GM19463 (cell line): ENCODE data around the gene SIL1.
"Not testable (repeated sequence)": the region's sequence is repeated elsewhere in the genome, so short reads cannot be mapped to it uniquely, and the experiment has no call there.

ENCODE experiments used
- ATAC-seq: cut with Tn5 transposase; IDR thresholded peaks from one replicate; pipeline ENCODE4 v1.9.1; 2021; ENCODE audit warnings: mild to moderate bottlenecking, moderate library complexity; ENCODE audit not compliant: unreplicated experiment

Gene SIL1

DNA sequence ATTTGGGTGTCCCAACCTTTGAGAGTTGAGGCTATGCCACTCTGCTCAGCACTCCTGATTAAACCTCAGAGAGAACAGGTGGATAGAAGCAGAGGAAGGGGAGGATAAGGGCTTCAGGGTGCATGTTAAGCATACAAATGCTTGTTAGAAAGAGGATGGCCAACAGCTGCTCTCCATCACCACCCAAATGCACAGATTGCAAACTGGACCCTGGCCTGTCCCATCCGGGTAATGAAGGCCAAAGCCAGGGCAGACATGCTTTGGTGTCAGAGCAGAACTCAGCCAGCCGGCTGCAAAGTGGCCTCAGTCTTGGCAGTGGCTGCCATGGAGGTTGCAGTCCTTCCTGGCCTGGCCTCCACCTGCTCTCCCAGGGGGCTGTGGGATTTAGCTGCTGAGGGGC is 84.3 kb downstream of the SIL1 start:
- no peak for ATAC-seq

DNA sequence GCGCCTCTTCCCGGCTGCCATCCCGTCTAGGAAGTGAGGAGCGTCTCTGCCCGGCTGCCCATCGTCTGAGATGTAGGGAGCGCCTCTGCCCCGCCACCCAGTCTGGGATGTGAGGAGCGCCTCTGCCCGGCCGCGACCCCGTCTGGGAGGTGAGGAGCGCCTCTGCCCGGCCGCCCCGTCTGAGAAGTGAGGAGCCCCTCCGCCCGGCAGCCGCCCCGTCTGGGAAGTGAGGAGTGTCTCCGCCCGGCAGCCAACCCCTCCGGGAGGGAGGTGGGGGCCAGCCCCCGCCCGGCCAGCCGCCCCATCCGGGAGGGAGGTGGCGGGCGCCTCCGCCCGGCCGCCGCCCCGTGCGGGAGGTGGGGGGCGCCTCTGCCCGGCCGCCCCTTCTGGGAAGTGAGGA is 85.8 kb downstream of the SIL1 start:
- ATAC-seq, result not testable (repeated sequence)

DNA sequence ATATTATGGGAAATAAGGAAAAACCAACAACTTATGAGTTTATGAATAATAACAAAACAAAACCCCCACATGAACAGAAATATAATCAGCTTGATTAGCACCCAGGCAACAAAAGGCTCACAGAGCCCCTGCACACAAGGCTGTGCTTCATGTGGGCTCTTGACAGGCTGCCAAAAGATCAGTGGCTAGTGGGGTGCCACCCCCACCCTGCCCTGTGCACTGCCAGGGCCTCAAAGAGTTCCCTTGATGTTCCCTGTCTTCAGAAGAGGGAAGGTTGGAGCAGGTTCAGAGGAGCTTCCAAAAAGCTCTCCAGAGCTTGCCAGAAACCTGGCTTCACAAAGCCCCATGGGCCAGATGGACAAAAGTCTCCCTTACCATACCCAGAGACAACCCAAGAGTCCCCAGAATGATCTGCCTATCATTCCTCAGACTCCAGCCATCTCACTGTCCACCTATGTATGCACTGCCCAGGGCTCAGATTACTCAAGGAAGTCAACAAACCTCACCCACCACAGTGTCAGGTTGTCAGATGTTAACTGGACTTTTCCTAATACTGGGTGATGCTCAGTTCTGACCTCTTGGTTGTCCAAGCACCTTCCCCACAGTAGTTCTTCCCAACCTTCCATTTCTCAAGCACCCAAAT is 87.5 kb downstream of the SIL1 start:
- ATAC-seq, result no peak

DNA sequence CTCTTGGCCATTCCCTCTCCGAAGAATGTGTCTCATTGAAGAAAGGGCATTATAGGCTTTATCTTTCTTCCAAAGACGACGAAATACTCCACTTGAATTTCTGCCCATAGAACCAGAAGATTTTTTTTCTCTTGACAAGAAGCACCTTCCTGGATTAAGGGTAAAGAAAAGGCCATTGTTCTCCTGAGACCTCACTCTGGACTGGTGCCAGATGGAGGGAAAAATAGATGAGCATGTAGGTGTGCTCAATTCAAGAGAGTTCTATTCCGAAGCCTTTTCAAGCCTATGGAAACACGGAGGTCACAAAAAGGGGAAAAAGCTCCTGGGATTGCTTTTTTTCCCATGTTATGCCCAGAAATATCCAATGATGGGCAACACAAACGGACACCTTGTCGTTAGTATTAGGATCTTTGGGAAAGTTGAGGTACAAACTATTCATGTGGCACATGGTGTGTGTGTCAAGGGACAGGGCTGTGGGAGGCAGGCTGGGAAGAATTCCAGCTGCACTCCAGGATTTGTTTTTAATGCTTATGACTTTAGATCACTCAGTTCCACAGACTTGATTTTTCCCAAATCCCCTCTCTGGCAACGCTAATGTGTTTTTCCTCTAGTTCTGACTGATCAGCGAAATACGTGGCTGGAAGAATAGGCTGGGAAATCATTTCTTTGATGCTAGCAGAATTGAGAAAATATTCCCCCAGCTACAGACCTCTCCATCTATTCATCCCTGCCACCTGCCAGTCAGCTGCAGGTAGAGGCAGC is 89.9 kb downstream of the SIL1 start:
- ATAC-seq, result no peak

DNA sequence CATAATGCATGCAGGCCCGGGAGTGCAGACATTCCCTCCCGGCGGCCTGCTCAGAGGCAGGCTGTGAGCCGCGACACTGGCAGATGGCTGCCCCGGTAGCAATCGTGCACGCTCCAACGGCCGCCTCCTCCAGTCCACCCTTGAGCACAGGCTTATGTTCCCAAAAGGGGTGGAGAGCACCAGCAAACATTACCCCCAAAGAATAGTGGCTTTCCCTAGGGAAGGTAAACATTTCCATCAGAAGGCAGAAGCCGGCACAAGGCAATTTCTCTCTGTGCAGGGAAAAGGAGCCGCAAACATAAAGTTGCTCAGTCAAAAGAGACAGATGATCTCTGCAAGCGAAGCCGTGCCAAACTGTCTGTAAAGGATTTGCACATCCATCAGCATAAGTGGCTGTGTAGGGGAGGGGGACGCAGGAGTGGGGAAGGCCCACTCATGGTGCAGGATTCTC is 92.5 kb downstream of the SIL1 start:
- no peak for ATAC-seq

DNA sequence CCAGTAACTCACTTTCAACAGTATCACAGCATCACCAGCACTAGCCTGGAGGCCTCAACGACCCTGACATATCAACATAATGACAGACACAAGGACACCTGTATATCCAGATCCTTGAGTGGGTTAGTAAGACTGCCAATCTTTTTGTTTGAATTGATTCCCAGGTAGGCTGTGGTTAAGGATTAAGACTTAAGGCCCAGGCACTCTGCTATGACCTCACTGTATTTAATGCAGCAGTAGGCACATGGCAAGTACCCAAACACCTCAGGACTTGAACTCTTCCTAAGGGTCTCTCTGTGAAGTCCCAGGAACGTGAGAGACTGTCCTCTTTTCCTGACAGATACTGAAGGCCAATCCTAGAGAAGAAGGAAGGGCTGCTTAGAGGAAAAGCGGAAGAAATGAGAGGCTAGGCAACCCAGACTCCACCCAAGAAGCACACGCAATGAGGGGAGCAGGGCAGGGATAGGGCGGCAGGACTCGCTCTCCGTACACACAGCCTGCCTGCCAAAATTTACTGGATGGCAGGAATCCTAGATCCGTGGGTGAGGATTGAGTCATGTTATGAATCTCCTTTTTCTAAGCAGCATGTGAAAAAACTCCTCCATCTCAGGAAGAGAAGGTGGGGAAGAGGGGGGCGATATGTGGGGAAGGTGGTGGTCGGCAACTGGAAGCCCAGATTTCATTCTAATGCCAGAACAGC is 93.4 kb downstream of the SIL1 start:
- ATAC-seq, result no peak

DNA sequence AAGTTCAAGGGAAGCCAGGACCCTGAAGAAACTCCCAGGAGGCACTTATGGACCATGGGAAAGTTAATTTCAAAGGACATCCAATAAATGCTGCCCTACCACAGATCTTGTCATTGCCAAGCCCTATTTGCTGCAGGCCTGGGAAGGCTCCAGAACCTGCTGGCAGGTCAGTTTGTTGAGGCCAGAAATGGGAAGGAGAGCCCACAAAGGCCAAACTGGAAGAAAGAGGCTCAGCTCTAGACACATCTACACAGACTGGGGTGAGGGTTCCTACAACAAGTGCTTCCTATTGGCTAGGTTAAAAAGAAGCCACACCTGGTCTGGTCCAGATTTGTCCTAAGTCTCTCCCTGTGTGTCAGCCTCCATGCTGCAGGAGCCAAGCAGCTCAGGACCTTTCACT is 94.4 kb downstream of the SIL1 start:
- no peak for ATAC-seq

DNA sequence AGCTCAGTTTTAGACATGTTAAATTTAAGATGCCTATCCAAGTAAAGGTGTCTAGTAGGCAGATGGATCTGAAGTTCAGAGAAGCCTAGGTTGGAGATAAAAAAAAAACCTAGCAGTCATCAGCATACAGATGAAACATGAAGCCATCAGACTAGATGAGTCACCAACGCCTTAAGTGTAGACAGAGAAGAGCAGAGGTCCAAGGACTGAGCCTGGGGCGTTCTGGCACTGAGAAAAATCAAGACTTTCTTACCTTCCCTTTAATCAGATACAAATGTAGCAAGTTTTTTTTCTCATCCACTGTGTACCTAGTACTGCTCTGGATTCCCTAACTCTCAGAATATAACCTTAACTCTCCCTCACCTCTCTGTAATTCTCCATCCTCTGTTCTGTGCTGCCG is 97.3 kb downstream of the SIL1 start:
- no peak for ATAC-seq

DNA sequence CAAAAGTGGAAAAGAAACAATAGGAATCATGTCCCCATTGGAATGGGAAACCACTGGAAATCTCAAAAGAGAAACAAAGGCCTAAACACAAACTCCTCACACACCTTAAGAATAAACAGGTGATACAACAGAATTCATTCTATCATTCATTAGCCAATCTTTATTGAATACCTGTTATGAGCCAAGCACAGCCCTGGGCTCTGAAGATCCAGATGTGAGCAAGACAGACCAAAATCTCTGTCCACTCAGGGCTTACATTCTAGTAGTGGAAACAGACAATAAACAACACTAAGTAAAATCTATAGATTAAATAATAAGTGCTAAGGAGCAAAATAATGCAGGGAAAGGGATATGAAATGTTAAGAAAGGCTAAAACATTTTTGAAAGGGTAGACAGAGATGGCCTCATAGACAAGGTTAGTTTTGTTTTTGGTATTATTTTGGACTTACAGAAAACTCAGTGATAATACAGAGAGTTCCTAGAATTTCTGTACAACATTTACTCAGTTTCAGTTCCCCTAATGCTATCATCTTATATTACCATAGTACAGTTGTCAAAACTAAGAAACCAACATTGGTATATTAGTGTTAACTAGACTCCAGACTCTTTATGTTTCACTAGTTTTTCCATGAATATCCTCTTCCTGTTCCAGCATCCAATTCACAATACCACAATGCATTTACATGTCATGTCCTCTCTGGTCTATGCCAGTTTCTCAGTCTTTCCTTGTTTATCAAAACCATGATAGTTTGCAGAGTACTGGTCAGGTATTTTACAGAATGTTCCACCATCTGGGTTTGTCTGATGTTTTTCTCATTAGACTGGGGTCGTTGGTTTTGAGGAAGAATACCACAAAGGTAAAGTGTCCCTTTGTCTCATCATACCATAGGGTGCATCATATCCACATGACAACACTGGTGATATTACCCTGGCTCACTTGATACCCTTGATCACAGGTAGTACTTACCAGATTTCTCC is 103.7 kb downstream of the SIL1 start:
- peak; percentile 85 for ATAC-seq

DNA sequence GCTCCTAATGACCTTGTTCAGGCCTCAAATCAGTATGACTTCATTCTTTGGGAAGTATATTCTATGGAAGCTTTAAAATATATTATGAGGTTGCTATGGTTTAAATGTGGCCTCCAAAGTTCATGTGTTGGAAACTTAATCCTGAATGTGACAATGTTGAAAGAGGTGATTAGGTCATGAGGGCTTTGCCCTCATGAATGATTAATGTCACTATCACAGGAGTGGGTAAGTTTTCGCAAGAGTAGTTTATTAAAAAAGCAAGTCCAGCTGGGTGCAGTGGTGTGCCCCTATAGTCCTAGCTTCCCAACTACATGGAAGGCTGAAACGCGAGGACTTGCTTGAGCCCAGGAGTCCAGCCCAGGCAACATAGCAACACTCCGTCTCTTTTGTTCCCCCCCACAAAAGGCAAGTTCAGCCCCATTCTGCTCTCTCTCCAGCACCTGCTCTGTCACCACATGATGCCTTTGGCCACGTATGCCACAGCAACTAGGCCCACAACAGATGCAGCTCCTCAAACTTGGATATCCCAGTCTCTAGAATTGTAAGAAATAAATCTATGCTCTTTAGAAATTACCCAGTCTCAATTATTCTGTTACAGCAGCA is 105.3 kb downstream of the SIL1 start:
- no peak for ATAC-seq

DNA sequence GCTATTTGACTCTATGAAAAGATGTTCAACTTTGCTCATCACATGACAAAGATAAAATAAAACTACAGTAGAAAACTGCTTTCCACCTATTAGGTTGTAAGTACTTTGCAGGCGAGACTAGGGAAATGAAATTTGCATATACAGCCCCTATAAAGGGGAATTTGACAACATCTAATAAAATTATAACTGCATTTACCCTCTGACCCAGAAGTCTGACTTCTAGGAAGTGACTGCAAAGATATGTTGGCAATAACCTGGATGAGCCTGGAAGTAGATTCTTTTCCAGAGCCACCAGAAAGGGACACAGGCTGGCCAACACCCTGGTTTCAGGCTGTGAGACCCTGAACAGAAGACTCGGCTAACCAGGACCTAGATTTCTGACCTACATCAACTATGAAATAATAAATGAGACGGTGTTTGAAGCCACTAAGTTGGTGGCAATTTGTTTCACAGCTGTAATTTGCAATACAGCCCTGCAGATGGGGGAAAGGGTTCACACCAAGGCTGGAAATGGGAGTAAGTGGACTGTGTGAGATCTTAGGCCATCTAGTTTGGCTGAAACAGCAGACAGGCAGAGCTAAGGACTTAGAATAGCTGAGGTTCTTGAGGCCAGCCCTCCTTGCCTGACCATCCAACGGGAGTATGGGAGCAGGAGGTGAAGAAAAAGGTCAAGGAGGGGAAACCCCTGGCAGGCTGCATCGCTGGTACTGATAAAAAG is 106.6 kb downstream of the SIL1 start:
- no peak for ATAC-seq

DNA sequence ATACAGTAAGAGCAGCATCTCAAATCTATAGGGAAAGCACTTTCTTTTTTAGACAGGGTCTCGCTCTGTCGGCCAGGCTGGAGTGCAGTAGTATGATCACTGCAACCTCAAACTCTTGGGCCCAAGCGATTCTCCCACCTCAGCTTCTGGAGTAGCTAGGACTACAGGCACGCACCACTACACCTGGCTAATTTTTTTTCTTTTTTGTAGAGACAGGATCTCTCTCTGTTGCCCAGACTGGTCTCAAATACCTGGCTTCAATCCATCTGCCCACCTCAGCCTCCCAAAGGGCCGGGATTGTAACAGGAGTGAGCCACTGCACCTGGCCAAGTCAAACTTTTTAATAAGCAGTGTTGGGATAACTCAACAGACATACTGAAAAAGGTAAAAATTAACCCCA is 107.6 kb downstream of the SIL1 start:
- ATAC-seq, result no peak

DNA sequence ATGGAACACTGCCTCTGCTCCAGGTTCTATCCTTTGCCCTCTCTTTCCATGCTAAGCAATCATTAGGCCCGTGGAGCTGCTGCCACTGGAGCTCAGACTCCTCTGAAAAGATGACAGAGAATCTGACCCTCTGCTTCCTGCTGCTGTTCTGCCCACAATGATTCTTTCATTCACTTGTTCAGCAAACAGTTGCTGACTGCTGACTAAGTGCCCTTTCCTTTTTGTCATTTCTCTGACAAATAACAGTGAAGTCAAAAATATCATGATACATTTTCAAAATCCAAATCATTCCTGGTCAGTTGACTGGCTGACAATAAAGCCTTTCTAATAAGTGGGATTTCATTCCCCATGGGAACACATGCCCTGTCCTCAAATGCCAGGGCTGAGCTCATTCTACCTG is 110.1 kb downstream of the SIL1 start:
- ATAC-seq, result no peak

DNA sequence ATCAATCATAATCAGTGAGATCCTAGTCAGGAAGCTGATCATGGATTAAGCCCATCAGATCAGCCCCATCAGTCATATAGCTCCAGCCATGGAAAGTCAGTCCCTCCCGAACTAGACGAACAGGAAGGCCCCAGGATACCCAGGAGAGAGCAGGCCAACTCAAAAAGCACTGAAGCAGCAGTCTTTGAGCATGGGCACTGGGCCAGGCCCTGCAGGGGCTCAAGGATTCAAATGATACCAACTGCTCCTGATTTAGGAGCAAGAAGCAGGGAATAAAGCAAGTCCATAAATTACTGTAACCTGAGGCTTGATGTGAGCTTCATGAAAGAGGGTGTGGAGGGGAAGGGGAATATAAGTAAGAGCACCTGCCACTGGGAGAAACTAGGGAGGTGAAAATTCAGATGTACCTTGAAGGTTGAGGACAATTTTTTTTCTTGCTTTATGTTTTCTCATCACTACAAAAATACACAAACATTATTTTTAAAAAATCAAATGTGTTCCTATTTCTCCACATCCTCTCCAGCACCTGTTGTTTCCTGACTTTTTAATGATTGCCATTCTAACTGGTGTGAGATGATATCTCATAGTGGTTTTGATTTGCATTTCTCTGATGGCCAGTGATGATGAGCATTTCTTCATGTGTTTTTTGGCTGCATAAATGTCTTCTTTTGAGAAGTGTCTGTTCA is 115.2 kb downstream of the SIL1 start:
- ATAC-seq, result no peak

DNA sequence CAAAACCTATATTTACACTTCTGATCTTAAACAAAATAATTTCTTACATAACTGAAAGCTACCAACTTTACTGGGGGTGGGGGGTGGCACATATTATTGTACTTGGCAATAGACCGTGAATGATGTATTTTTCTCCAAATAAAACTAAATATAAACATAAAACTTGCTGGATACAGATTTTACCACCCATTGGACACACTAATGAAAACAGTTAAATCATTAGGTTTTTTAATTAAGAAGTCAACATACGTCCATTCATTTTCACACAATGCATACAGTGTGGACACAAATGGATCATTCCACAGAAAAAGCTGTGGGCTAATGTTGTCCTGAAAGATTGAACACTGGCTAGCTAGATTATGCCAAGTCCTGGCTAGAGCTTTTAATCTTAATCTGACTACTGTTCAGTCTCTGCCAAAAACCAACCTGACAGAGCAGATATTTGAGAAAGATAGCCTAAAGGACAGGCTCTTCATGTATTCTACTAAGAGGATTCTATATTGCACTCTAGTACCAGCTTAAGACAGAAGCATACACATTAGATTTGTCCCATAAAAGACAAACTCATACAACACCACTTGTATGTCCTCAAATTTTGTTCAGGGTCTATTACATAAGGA is 118.1 kb downstream of the SIL1 start:
- no peak for ATAC-seq

DNA sequence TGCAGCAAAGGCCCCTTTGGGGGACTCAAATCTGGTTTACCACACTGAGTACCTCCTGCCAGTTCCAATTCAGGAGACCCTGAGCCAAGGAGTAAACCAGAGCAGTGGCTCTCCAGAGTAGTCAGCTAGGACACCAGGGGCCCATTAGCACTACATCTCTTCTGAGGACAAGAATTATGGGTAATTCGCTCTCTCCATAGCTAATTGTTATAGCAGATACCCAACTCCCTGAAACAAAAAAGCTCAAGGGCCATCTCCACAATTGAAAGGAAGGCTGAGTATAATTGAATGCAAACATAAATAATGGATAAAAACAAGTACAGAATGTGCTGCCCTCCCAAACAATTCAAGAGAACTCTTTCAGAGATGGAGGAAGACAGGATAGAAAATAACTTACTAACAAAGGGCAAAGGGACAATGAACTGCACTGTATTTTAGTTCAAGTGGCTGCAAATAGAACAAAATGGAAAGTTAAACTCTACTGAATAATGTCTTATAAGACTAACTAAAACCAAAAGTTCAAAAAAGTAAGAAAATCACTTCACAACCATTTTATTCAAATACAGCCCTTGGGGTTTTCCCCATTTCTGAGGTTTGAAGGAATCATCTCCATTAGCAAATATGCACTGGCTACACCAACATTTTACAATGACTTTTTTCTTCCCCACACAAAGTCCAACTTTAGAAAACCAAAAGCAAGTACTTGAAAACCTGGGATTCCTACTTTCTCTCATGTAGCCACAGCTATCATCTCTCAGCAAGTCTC is 118.8 kb downstream of the SIL1 start:
- ATAC-seq, result no peak

DNA sequence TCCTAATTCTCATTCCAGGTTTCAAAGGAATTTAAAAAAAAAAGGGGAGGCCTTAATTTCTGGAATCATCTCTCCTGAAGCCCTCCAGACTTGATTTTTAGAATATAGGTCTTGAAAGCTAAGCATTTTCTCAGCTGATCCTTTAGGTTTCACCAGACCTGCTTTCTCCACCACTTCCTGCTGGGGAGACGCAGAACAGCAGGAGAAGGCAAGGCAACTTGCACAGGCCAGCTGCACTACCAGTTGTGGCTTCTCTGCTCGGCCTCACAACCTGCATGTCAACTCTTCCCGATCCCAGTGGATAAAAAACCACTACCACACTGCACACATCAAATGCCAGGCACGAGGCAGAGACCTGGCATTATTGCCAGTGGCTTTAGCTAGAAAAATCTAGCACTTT is 119.8 kb downstream of the SIL1 start:
- ATAC-seq, result no peak

DNA sequence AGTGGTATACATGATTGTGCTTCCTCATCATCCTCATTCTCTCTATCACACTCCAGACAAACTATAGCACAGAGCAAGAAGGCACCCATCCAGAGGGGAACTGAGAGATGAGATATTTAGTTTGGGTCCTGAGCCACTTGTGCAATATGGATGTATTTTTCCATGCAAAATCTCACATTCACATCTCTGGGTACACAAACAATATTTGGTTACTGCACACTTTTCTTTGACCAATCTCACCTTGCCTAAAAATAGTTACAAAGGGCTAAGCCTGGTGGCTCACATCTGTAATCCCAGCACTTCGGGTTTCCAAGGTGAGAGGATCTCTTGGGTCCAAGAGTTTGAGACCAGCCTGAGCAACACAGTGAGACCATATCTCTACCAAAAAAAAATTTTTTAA is 120.3 kb downstream of the SIL1 start:
- no peak for ATAC-seq
